Left lung (tissue), 10 donors: ENCODE results near the gene ZNF761. TPM values are rescaled to one million over a fixed set of nuclear protein-coding genes. Genes with fewer than 3 reads are reported as not detected.
"Not testable (repeated sequence)": the region's sequence is repeated elsewhere in the genome, so short reads cannot be mapped to it uniquely, and the experiment has no call there.

Experiments
- ATAC-seq: fragments of 200-7000 bp; cut with Tn5 transposase; one replicate; pipeline ENCODE4 v1.9.1; 2020; ENCODE audit warnings: moderate library complexity
- DNase-seq, 4 donors: peaks; one replicate each; pipeline ENCODE4 v3.0.0-alpha.2; 2013 to 2020
- H3K27ac ChIP-seq, 2 donors: fragments of 200-600 bp; sonication (generic) in 1 of 2; one replicate each; pipeline versions ENCODE4 v1.5.0 to v1.8.0; 2020 to 2021
- H3K27me3 ChIP-seq, 2 donors: fragments of 200-600 bp; sonication (generic) in 1 of 2; one replicate each; pipeline versions ENCODE4 v1.5.0 to v1.8.0; 2020 to 2021
- H3K36me3 ChIP-seq, 2 donors: fragments of 200-600 bp; sonication (generic) in 1 of 2; one replicate each; pipeline versions ENCODE4 v1.5.0 to v1.8.0; 2020 to 2021
- H3K4me1 ChIP-seq, 2 donors: fragments of 200-600 bp; one replicate each; pipeline ENCODE4 v1.8.0; 2021
- H3K4me3 ChIP-seq, 2 donors: fragments of 200-600 bp; sonication (generic) in 1 of 2; one replicate each; pipeline versions ENCODE4 v1.5.0 to v1.8.0; 2020 to 2021; ENCODE audit warnings: mild to moderate bottlenecking in 1 of 2
- H3K9me3 ChIP-seq, 2 donors: fragments of 200-600 bp; sonication (generic) in 1 of 2; one replicate each; pipeline versions ENCODE4 v1.5.0 to v1.8.0; 2020 to 2021
- intact Hi-C, 2 donors: fragments of 100-400 bp; cut with DNase I; formaldehyde crosslinking; loops; one replicate each; pipeline versions ENCODE4 v1.11.2 to v1.14.2; 2022
- polyA plus RNA-seq, 6 donors: library from polyadenylated mRNA; unstranded; fragments of 120-200 nt; gene quantifications; one replicate each; pipeline ENCODE4 v1.2.1, GENCODE V29; 2013; ENCODE audit not compliant: insufficient read length in 6 of 6
- total RNA-seq, 2 donors: library from RNA; stranded (reverse); fragmentation: NEBNext Ultra II Directional; extraction: Animal tissue kit (Norgen Biotek cat#: 25700); gene quantifications; one replicate each; pipeline ENCODE4 v1.2.1, GENCODE V29; 2021
- TF ChIP-seq, protein P1 (sequence below), 2 donors: fragments of 200-600 bp; sonication (generic) in 1 of 2; IDR thresholded peaks; one replicate each; pipeline versions ENCODE4 v1.5.0 to v1.8.0; 2021; ENCODE audit warnings: antibody characterized with exemption in 2 of 2
- donor health status: DM: no; HTN: yes; CAD: no.
- donor health status: DM: no; HTN: no; CAD: no.

The ZNF761 gene
- total and polyA plus RNA-seq, 8 donors, result 9.1 to 24.2 (median 21.4) TPM

DNA sequence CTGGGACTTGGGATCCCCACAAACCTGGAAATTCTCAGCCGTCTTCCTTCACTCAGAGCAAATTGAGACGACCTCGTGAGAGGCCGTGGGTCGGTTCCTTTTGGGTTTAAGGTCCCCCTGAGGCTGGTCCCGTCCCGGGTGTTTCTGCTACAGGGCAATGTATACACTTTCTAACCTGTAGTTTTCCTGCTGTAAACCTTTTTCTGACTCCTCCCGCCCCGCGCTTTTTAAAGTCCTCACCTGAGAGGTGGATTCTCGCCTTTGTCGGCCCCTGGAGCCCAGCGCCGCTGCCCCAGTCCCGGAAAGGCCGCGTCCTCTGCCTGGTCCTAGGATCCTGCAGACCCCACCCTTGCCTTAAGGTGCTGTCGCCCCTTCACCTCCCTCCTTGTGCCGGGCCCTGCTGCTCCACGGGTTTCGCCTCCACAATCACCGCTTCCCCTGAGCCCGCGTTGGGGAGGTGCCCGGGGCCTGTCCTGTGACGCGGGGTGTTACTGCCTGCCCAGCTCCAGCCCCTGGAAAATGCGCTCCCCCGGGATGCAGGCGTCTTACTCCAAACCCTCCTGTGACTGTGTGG is 391 bp downstream of the ZNF761 start:
- peaks cover 0 to 17% of the 10 kb centered on the region in 2 donors for H3K4me1 ChIP-seq
- H3K9me3 ChIP-seq, result peaks cover 0 to 4% of the 10 kb centered on the region in 2 donors
- H3K4me3 ChIP-seq, result peak overlapping the region; percentile 67 to 74
- DNase-seq (peak; percentile 7 to 82 (median 24)), ATAC-seq (peak; percentile 50)
- intact Hi-C loops, result no loop called here
- H3K36me3 ChIP-seq, result peaks cover 0 to 32% of the 10 kb centered on the region in 2 donors
- TF ChIP-seq, protein P1, sequence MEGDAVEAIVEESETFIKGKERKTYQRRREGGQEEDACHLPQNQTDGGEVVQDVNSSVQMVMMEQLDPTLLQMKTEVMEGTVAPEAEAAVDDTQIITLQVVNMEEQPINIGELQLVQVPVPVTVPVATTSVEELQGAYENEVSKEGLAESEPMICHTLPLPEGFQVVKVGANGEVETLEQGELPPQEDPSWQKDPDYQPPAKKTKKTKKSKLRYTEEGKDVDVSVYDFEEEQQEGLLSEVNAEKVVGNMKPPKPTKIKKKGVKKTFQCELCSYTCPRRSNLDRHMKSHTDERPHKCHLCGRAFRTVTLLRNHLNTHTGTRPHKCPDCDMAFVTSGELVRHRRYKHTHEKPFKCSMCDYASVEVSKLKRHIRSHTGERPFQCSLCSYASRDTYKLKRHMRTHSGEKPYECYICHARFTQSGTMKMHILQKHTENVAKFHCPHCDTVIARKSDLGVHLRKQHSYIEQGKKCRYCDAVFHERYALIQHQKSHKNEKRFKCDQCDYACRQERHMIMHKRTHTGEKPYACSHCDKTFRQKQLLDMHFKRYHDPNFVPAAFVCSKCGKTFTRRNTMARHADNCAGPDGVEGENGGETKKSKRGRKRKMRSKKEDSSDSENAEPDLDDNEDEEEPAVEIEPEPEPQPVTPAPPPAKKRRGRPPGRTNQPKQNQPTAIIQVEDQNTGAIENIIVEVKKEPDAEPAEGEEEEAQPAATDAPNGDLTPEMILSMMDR (IDR thresholded peaks at IDR 0.05), result no peak
- H3K27ac ChIP-seq, result peak overlapping the region; percentile 71 to 75
- H3K27me3 ChIP-seq, result no peaks in the 10 kb centered on the region

DNA sequence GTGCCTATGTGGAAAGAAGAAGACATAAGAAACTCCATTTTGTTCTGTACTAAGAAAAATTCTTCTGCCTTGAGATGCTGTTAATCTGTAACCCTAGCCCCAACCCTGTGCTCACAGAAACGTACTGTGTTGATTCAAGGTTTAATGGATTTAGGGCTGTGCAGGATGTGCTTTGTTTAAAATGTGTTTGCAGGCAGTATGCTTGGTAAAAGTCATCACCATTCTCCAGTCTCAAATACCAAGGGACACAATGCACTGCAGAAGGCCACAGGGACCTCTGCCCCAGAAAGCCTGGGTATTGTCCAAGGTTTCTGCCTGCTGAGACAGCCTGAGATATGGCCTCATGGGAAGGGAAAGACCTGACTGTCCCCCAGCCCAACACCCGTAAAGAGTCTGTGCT is 12.0 kb downstream of the ZNF761 start:
- H3K36me3 ChIP-seq, result peaks cover 0 to 91% of the 10 kb centered on the region in 2 donors

DNA sequence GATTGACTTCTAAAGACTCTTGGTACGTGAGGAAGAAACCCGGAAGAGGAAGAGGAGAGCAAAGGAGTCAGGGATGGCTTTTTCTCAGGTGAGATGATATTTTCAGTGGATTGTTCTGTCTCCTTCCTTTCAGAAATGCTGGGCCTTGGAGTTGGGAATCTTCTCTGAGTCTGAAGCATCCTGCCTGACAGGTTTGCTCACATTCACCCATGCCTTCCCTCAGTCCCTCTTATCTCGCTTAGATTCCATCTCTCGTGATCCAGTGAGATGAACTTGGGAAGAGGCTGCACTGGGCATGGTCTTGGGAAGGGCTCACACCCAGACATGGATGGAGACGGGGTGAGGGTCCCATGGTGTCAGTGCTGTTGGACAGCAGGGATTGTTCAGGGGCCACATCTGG is 15.4 kb downstream of the ZNF761 start:
- H3K27me3 ChIP-seq, H3K4me3 ChIP-seq, DNase-seq, H3K4me1 ChIP-seq, H3K27ac ChIP-seq, ATAC-seq, intact Hi-C loops: not testable (repeated sequence)
- H3K36me3 ChIP-seq, result peaks cover 0 to 91% of the 10 kb centered on the region in 2 donors
- peaks cover 0 to 77% of the 10 kb centered on the region in 2 donors for H3K9me3 ChIP-seq

More for the DNA sequence above, 12.0 kb downstream of the ZNF761 start:
- DNase-seq, ATAC-seq, H3K27me3 ChIP-seq, H3K27ac ChIP-seq, H3K4me1 ChIP-seq, intact Hi-C loops, H3K4me3 ChIP-seq: not testable (repeated sequence)
- peaks cover 0 to 70% of the 10 kb centered on the region in 2 donors for H3K9me3 ChIP-seq

DNA sequence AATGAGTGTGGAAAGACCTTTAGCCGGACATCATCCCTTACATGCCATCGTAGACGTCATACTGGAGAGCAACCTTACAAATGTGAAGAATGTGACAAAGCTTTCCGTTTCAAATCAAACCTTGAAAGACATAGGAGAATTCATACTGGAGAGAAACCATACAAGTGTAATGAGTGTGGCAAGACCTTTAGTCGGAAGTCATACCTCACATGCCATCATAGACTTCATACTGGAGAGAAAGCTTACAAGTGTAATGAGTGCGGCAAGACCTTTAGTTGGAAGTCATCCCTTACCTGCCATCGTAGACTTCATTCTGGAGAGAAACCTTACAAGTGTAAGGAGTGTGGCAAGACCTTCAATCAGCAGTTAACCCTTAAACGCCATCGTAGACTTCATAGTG is 24.0 kb downstream of the ZNF761 start:
- no peak for DNase-seq
- Histone ChIP-seq H3K9me3 (peaks cover 0 to 99% of the 10 kb centered on the region in 2 donors), H3K27me3 (no peaks in the 10 kb centered on the region), H3K4me3 (no peak overlapping the region), H3K36me3 (peaks cover 3 to 51% of the 10 kb centered on the region in 2 donors), H3K4me1 (no peaks in the 10 kb centered on the region), H3K27ac (no peak overlapping the region)
- intact Hi-C loops, result no loop called here
- no peak for ATAC-seq
- TF ChIP-seq, protein P1 (IDR thresholded peaks at IDR 0.05), result no peak

DNA sequence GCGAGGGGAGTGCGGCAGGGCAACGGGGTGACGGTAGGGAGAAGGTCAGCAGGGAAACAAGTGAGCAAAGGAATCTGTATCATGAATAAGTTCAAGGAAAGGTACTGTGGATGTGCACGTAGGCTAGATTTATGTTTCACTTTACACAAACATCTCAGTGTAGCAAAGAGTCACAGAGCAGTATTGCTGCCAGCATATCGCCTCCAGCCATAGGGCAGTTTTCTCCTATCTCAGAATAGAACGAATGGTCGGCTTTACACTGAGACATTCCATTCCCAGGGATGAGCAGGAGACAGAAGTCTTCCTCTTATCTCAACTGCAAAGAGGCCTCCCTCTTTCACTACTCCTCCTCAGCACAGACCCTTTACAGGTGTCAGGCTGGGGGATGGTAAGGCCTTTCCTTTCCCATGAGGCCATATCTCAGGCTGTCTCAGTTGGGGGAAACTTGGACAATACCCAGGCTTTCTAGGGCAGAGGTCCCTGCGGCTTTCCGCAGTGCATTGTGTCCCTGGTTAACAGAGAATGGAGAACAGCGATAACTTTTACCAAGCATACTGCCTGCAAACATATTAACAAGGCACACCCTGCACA is 28.4 kb downstream of the ZNF761 start:
- DNase-seq, H3K4me1 ChIP-seq, ATAC-seq, H3K36me3 ChIP-seq, H3K4me3 ChIP-seq, H3K27ac ChIP-seq, intact Hi-C loops, H3K27me3 ChIP-seq: not testable (repeated sequence)
- H3K9me3 ChIP-seq, result peaks cover 0 to 75% of the 10 kb centered on the region in 2 donors

DNA sequence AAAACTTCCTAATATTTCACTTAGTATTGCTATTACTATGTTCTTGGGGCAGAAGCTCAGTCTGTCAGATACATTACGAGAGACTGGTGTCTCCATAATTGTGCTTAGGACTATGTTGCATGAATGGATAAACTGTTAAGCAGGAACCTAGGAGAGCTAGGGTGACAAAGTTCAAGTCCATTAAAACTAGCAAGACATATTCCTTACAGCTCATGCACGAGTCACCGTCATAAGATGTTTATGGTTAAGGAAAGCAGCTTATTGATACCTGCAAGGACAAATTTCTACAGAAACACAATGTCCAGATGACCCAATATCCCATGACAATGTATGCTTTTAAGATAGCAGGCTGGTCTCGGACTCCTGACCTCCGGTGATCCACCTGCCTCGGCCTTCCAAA is 30.1 kb downstream of the ZNF761 start:
- peaks cover 0 to 4% of the 10 kb centered on the region in 2 donors for H3K4me1 ChIP-seq
- H3K9me3 ChIP-seq, result peaks cover 0 to 59% of the 10 kb centered on the region in 2 donors
- no peaks in the 10 kb centered on the region for H3K36me3 ChIP-seq
- ATAC-seq (no peak), DNase-seq (no peak)
- H3K27me3 ChIP-seq, result peaks cover 0 to 9% of the 10 kb centered on the region in 2 donors
- TF ChIP-seq, protein P1 (IDR thresholded peaks at IDR 0.05), result no peak
- no peak overlapping the region for H3K27ac ChIP-seq
- H3K4me3 ChIP-seq, result no peak overlapping the region
- intact Hi-C loops, result no loop called here
